Gastrocnemius medialis (tissue), 4 donors: ENCODE measurements around the gene CDC42EP5.

Experiments used
- CTCF ChIP-seq, 5 experiments: fragments of 450-650 bp in 3 of 5; fragments of 200-600 bp in 2 of 5; sonication (generic) in 2 of 5; IDR thresholded peaks in 4 of 5; conservative IDR thresholded peaks in 1 of 5; 1 replicate in 4 of 5; 2 replicates in 1 of 5; pipeline ENCODE4 v1.5.1; 2016 to 2019; ENCODE audit warnings: antibody characterized with exemption in 5 of 5, mild to moderate bottlenecking in 3 of 5, moderate library complexity in 3 of 5
- POLR2A ChIP-seq, 2 donors: fragments of 450-650 bp; IDR thresholded peaks; one replicate each; pipeline ENCODE4 v1.6.1; 2017; ENCODE audit warnings: antibody characterized with exemption in 2 of 2, mild to moderate bottlenecking in 2 of 2, moderate library complexity in 2 of 2

DNA sequence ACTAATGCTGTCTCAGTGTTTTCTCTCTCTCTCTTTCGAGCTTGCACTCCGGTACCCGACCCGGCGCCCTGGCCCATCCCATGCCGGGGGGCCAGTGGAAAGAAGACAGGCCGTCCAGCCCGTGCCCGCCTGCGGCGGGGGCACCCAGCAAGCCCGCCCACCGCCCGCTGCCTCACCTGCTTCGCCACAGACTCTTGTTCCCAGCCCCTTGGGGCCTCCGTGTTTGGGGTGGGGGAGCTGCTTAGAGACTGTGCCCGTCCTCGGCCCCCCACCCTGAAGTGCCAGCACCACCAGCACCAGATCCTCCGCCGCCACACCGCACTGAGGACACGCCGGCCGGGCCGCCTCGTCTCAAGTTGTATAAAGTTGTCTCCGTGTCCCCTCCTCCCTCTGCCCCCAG lies 11.9 kb downstream of the CDC42EP5 start:
- TF ChIP-seq CTCF (IDR thresholded peaks at IDR 0.05 in 4 of 5, conservative IDR thresholded peaks at IDR 0.05 in 1 of 5) (no peak), POLR2A (IDR thresholded peaks at IDR 0.05) (no peak)
